HFF-Myc (cell line): ENCODE data around the gene KIAA0753.
"Not testable (repeated sequence)": the region's sequence is repeated elsewhere in the genome, so short reads cannot be mapped to it uniquely, and the experiment has no call there.

ENCODE experiments used
- DNase-seq: peaks from one replicate; pipeline ENCODE4 v3.0.0-alpha.2; 2011; ENCODE audit warnings: low read depth; ENCODE audit errors: extremely low read depth
- H3K4me3 ChIP-seq: replicated peaks from 2 replicates; pipeline ENCODE4 v1.5.1; 2011; ENCODE audit warnings: low read depth, mild to moderate bottlenecking, control low read depth, low read length
- CTCF ChIP-seq: IDR thresholded peaks from 2 replicates; pipeline ENCODE4 v1.5.1; 2012; ENCODE audit warnings: mild to moderate bottlenecking, low read depth, low read length, control low read depth; ENCODE audit errors: missing control alignments

KIAA0753 gene

GRCh38 chr17:6602141-6602540 is 38.4 kb downstream of the KIAA0753 start:
- no peak for DNase-seq
- no peak overlapping the region for H3K4me3 ChIP-seq
- TF ChIP-seq CTCF: no peak

GRCh38 chr17:6599364-6599763 is 41.1 kb downstream of the KIAA0753 start:
- TF ChIP-seq CTCF: no peak
- no peak overlapping the region for H3K4me3 ChIP-seq
- no peak for DNase-seq

- no peak overlapping the region for H3K4me3 ChIP-seq
- DNase-seq: no peak
- TF ChIP-seq CTCF: no peak
These were observed 42.8 kb downstream of the KIAA0753 start for GRCh38 chr17:6597727-6598126.

- no peak overlapping the region for H3K4me3 ChIP-seq
- DNase-seq: no peak
- TF ChIP-seq CTCF: no peak
These were observed 43.6 kb downstream of the KIAA0753 start for GRCh38 chr17:6596941-6597340.

- H3K4me3 ChIP-seq: no peak overlapping the region
- no peak for TF ChIP-seq CTCF
- DNase-seq: no peak
These were observed 44.0 kb downstream of the KIAA0753 start for GRCh38 chr17:6596511-6596910.

- H3K4me3 ChIP-seq: no peak overlapping the region
- no peak for TF ChIP-seq CTCF
- no peak for DNase-seq
These were observed 44.4 kb downstream of the KIAA0753 start for GRCh38 chr17:6596081-6596480.

GRCh38 chr17:6593371-6593770 is 47.1 kb downstream of the KIAA0753 start:
- not testable (repeated sequence) for DNase-seq, H3K4me3 ChIP-seq
